ENCODE results near the gene HCLS1. TPM values are rescaled to one million over a fixed set of nuclear protein-coding genes. Genes with fewer than 3 reads are reported as not detected.

HCLS1 gene
- total RNA-seq, 1 donor from 2014 or later: not detected

GRCh38 chr3:121645054-121645453 lies 15.6 kb downstream of the HCLS1 start:
- DNase-seq: no peak
- H3K9me3 Mint-ChIP-seq (ENCODE audit: unreplicated experiment): no peaks in the 10 kb centered on the region
- H3K27ac Mint-ChIP-seq (ENCODE audit: unreplicated experiment): no peak overlapping the region
- H3K36me3 Mint-ChIP-seq (ENCODE audit: unreplicated experiment): no peaks in the 10 kb centered on the region
- TF ChIP-seq CTCF (IDR thresholded peaks at IDR 0.05; ENCODE audit: partially characterized antibody, unreplicated experiment): no peak
- no peaks in the 10 kb centered on the region for H3K27me3 Mint-ChIP-seq (ENCODE audit: unreplicated experiment)
- no peaks in the 10 kb centered on the region for H3K4me1 Mint-ChIP-seq (ENCODE audit: low read depth, unreplicated experiment)
- no peak overlapping the region for H3K4me3 Mint-ChIP-seq (ENCODE audit: unreplicated experiment)

- Mint-ChIP-seq H3K36me3 (ENCODE audit: unreplicated experiment) (no peaks in the 10 kb centered on the region), H3K27ac (ENCODE audit: unreplicated experiment) (no peak overlapping the region), H3K27me3 (ENCODE audit: unreplicated experiment) (no peaks in the 10 kb centered on the region), H3K4me3 (ENCODE audit: unreplicated experiment) (no peak overlapping the region), H3K9me3 (ENCODE audit: unreplicated experiment) (no peaks in the 10 kb centered on the region), H3K4me1 (ENCODE audit: low read depth, unreplicated experiment) (no peaks in the 10 kb centered on the region)
- DNase-seq: no peak
- TF ChIP-seq CTCF (IDR thresholded peaks at IDR 0.05; ENCODE audit: partially characterized antibody, unreplicated experiment): no peak
These were observed 17.9 kb downstream of the HCLS1 start for GRCh38 chr3:121642601-121643314.

- peaks cover 2% of the 10 kb centered on the region for H3K27me3 Mint-ChIP-seq (ENCODE audit: unreplicated experiment)
- H3K4me1 Mint-ChIP-seq (ENCODE audit: low read depth, unreplicated experiment): no peaks in the 10 kb centered on the region
- no peak overlapping the region for H3K27ac Mint-ChIP-seq (ENCODE audit: unreplicated experiment)
- TF ChIP-seq CTCF (IDR thresholded peaks at IDR 0.05; ENCODE audit: partially characterized antibody, unreplicated experiment): no peak
- H3K4me3 Mint-ChIP-seq (ENCODE audit: unreplicated experiment): no peak overlapping the region
- no peaks in the 10 kb centered on the region for H3K9me3 Mint-ChIP-seq (ENCODE audit: unreplicated experiment)
- no peak for DNase-seq
- H3K36me3 Mint-ChIP-seq (ENCODE audit: unreplicated experiment): no peaks in the 10 kb centered on the region
These were observed 19.6 kb downstream of the HCLS1 start for GRCh38 chr3:121641127-121641526.

GRCh38 chr3:121637922-121638321 lies 22.8 kb downstream of the HCLS1 start:
- no peak for TF ChIP-seq CTCF (IDR thresholded peaks at IDR 0.05; ENCODE audit: partially characterized antibody, unreplicated experiment)
- no peaks in the 10 kb centered on the region for H3K9me3 Mint-ChIP-seq (ENCODE audit: unreplicated experiment)
- H3K27ac Mint-ChIP-seq (ENCODE audit: unreplicated experiment): no peak overlapping the region
- no peaks in the 10 kb centered on the region for H3K4me1 Mint-ChIP-seq (ENCODE audit: low read depth, unreplicated experiment)
- peaks cover 2% of the 10 kb centered on the region for H3K27me3 Mint-ChIP-seq (ENCODE audit: unreplicated experiment)
- H3K36me3 Mint-ChIP-seq (ENCODE audit: unreplicated experiment): peaks cover 3% of the 10 kb centered on the region
- no peak overlapping the region for H3K4me3 Mint-ChIP-seq (ENCODE audit: unreplicated experiment)
- no peak for DNase-seq

- peaks cover 4% of the 10 kb centered on the region for H3K4me1 Mint-ChIP-seq (ENCODE audit: low read depth, unreplicated experiment)
- no peak overlapping the region for H3K4me3 Mint-ChIP-seq (ENCODE audit: unreplicated experiment)
- DNase-seq: no peak
- peaks cover 3% of the 10 kb centered on the region for H3K36me3 Mint-ChIP-seq (ENCODE audit: unreplicated experiment)
- H3K9me3 Mint-ChIP-seq (ENCODE audit: unreplicated experiment): no peaks in the 10 kb centered on the region
- H3K27me3 Mint-ChIP-seq (ENCODE audit: unreplicated experiment): no peaks in the 10 kb centered on the region
- no peak for TF ChIP-seq CTCF (IDR thresholded peaks at IDR 0.05; ENCODE audit: partially characterized antibody, unreplicated experiment)
- H3K27ac Mint-ChIP-seq (ENCODE audit: unreplicated experiment): no peak overlapping the region
These were observed 30.3 kb downstream of the HCLS1 start for GRCh38 chr3:121630355-121630754.
